ENCODE results near the gene COBL.

DNA sequence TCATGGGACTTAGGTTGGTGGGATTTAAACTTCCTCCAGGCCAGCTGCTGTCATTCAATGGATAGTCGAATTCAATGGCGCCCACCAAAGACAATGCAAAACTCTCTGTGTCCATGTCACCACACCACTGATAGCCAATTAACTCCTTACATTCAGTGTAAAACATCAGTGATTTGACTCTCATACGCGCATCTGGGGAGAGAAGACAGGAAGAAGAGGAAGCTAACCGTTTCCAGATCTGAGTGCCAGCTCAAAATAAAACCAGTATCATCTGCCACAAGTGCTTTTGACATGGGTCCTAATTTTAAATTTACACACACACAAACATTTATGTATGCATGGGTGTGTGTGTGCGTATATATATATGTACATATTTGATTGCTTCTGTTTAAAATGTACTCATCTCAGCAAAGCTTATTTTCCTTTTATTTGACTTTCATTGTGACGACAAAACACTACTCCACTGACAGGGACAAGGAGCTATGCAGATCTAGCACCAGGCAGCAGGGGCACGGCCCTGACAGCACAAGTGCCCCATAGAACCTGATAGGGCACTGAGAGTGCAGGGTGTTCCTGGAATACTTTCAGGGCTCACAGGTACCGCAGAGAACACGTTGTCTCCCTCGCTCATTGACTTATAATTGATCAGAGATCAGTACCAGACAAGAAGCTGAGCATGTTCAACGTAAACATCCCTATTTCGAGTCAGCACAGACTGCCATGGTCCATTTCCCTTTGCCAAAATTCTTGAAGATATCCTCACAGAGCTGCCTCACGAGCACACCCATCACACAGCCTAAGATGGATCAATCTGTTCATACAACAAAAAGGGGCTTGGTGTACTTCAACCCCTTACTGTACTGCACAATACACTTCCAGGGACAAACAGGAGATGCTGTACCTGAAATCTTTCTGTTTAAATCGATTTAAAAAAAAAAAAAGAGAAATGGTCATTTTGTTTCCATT, 176.1 kb downstream of the COBL start:
- TF ChIP-seq EZH2 (IDR thresholded peaks at IDR 0.05; ENCODE audit: low read length) = no peak
- TF ChIP-seq, protein P1, sequence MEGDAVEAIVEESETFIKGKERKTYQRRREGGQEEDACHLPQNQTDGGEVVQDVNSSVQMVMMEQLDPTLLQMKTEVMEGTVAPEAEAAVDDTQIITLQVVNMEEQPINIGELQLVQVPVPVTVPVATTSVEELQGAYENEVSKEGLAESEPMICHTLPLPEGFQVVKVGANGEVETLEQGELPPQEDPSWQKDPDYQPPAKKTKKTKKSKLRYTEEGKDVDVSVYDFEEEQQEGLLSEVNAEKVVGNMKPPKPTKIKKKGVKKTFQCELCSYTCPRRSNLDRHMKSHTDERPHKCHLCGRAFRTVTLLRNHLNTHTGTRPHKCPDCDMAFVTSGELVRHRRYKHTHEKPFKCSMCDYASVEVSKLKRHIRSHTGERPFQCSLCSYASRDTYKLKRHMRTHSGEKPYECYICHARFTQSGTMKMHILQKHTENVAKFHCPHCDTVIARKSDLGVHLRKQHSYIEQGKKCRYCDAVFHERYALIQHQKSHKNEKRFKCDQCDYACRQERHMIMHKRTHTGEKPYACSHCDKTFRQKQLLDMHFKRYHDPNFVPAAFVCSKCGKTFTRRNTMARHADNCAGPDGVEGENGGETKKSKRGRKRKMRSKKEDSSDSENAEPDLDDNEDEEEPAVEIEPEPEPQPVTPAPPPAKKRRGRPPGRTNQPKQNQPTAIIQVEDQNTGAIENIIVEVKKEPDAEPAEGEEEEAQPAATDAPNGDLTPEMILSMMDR (optimal IDR thresholded peaks at IDR 0.05 in 1 of 3, IDR thresholded peaks at IDR 0.05 in 1 of 3, conservative IDR thresholded peaks at IDR 0.05 in 1 of 3; ENCODE audit: extremely low read depth in 1 of 3, insufficient read depth in 2 of 3, low read length in 3 of 3) = no peak
